NCI-H1105 treated with DMSO at 0.1 percent for 48 hours (cell line): ENCODE measurements around the gene THEMIS.
"Not testable (repeated sequence)": the region's sequence is repeated elsewhere in the genome, so short reads cannot be mapped to it uniquely, and the experiment has no call there.

Experiments
- DNase-seq: peaks from one replicate; lab custom pipeline; 2025; lab: John Stamatoyannopoulos, UW

THEMIS gene

DNA sequence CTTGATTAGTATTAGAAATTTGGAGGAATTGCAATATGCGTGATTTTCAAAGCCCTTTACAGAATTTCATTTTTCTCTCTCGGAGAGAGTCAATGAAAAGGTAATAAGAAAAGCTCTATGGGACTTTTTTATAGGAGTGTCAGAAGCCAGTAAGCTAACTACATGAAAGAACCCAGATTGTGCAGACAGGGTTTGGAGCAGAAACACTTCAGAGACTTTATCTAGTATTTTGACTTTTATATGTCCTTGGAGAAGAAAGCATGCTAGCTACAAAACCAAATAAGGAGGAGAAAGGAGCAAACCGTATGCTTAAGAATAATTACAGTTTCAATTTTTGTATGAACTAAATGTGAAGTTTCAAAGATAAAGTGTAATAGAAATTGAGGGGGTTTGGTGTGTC, 182.2 kb downstream of the THEMIS start:
- no peak for DNase-seq

DNA sequence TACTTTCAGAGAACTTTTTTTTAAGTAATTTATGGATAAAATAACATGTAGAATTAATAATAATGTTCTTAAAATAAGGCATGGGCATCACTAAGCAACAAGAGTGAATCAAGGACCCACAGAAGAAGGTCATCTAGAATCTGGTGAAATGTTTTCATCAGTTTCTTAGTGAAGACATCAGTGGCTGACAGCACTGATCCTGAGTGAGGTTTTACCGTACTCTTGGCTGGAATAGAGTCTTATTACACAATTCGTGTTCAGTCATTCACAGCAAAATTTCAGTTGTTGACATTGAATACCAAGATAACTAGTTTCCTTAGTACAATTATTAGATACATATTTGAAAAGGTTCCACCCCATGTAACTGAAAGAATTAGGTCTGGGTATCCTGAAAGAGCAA, 183.5 kb downstream of the THEMIS start:
- no peak for DNase-seq

DNA sequence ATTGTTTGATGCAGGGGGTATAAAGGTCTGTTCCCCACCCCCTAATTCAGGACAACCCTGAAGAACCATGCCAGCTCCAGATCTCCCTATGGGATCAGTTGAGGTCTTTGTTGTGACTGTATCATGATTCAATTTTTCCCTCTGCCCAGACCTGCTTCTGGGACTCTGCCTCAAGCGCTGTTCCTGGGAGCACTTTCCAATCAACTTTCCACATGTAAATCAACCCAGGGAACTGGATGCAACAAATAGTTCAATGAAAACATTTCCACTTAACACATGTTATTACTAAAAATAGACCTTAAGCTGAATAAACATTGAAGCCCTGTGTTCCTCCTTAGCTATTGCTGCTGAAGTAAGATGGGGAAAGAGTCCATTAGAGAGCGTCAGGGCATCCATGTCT, 184.4 kb downstream of the THEMIS start:
- no peak for DNase-seq

DNA sequence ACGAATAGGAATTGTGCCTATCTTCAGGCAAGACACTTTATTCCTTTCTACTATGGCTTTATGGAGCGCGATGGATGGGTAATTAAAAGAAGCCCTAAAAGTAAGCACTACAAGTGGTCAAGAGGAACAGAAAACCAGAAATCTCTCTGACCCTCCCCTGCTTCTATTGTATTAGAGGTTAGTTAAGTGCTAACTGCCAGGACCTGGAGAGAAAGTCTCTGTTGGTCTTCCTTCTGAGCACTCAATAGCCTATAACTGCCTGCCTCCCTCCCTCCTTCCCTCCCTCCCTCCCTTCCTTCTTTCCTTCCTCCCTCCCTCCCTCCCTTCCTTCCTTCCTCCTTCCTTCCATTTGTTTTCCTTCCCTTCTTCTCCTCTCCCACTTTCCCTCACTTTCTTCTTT, 190.2 kb downstream of the THEMIS start:
- DNase-seq, result no peak

DNA sequence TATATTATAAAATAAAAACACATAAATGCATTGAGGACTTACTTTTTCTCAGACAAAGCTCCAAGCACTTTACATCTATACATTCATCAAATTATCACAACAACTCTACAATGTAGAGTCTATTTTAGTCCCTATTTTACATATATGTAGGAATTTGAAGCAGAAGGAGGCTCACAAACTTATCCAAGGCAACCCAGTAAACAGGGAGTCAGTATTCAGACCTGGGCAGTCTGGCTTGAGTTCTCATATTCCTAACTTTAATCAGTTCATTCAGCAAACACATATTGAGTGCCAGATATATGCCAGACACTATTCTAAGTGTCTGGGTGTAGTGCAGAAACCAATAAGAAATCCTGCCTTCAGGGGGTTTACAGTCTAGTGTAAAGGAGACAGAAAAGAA, 194.6 kb downstream of the THEMIS start:
- no peak for DNase-seq

DNA sequence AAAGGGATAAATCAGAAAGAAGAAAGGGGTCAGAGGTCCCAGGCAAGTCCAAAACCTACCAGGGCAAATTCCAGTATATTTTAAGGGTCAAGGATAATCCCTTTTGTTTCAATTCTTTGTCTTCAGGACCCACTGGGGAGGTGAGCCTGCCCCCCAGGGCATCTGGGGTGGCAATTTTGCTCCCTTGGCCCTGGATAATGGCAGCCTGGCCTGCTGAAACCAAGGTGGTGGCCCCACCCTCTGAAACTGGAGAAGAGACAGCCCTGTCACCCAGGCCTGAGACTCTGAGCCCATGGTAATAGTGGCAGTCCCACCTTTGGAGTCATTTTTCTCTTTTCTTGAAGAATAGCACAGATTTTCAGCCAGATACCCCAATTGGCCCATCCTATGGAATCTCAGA, 205.8 kb downstream of the THEMIS start:
- no peak for DNase-seq

DNA sequence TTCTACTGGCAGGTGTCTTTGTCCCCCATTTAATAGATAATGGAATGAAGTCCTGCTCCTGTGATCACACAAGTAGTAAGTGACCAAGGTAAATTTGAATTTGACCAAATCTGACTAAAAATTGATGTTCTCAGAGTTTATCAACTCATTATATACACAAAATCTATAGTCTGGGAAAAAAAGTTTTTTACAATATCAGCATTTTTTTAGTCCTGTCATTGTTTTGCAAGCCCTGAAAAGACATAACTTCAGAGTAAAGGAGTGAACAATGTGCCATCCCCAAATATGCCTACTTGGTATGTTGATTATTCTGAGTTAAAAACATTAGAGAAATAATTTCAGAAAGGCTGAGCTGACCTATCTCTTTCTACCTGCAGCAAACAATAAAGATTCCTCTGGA, 209.7 kb downstream of the THEMIS start:
- DNase-seq, result no peak

DNA sequence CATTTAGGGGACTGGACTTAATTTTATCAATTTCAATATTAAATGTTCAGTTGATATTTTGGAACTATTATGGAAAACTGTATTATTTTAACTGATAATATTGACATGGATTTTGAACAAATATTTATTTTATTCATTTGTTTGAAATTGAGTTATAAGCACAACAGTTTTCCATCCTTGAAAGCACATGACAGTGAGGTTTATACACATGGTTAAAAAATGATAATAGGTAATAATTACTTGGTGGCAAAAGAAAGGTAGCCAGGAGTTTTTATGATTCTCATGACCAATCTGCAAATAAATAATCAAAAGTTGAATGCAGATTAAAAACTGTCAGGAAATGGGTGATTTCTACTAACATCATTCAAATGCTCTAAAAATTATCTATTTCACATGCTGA, 210.3 kb downstream of the THEMIS start:
- DNase-seq, result no peak

DNA sequence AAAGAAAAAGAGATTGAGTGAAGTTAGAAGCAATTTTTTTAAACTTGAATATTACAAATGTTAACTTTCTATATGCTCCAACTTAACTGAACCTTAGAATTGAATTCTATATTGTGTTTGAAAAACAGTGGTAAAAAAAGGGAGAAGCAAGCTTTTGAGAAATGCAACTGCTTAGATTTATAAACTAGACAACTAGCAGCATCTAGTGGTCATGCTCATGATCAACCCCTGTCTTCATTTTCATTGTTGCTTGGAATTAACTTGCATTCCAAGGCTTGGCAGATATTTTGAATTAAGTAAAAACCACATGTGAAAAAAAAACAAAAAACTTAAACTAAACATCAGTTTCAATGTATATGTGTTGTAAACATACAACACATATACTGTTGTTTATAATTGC, 210.8 kb downstream of the THEMIS start:
- peak; percentile 53 for DNase-seq

DNA sequence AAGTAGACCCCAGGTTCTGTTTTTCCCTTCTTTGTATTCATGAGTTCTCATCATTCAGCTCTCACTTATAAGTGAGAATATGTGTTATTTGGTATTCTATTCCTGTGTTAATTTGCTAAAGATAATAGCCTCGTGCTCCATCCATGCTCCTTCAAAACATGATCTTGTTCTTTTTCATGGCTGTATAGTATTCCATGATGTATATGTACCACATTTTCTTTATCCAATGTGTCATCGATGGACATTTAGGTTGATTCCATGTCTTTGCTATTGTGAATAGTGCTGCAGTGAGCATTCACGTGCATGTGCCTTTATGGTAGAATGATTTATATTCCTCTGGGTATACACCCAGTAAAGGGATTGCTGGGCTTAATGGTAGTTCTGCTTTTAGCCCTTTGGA, 213.4 kb downstream of the THEMIS start:
- not testable (repeated sequence) for DNase-seq

DNA sequence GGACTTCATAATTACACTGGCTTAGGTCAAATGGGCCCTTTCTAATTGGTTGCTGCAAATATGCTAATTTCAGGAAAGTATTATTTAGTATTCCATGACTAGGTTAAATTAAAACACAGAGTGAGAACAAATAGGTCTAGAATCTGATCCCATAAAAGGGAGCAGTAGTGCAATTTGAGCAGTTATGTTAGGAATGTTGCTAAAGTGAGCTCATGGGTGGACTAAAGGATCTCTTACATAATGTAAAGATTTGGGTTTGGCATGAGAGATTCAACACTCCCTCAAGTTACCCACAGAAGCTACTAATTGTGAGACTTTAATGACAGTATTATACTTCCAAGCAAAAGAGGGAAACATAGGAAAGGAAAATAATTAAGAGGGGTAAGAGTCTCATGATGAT, 214.8 kb downstream of the THEMIS start:
- no peak for DNase-seq

DNA sequence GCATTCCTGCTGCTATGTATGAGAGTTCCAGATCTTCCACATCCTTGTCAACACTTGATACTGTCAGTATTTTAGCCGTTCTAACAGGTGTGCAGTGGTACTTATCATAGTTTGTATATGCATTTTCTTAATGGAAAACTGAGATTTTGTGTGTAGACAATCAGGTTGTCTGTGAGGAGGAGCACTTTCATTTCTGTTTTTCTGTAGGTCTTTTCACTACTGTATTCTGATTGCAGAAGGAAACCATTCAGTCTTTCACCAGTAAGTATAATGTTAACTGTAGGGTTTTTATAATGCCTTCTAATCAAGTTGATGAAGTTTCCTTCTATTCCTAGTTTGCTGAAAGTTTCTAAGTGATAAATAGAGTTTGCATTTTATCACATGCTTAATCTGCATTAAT, 216.4 kb downstream of the THEMIS start:
- DNase-seq, result no peak
